Measurements from ENCODE around the gene CASK.
A peak's percentile ranks its signal among the peaks of the same experiment; 100 is the strongest.

CASK gene

DNA sequence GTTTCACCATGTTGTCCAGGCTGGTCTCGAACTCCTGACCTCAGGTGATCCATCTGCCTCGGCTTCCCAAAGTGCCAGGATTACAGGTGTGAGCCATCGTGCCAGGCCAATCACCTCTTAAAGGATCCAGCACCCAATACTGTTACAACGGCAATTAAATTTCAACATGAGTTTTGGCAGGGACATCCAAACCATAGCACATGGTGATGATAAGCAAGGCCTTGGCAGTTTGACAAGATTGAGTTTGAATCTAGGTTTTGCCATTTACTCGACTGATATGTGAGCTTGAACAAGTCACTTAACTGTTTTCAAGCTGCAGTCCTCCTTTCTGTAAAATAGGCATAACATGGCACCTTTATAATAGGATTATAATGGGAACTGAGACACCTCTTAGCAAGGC is 115.3 kb downstream of the CASK start:
- no peak overlapping the region for H3K4me3 ChIP-seq (replicated peaks in 1 of 2; ENCODE audit: low read depth in 2 of 2, low read length in 2 of 2)
- peak in 1 of 2 donors; percentile 56 for DNase-seq (ENCODE audit: low read depth in 2 of 2)
- TF ChIP-seq, protein P1, sequence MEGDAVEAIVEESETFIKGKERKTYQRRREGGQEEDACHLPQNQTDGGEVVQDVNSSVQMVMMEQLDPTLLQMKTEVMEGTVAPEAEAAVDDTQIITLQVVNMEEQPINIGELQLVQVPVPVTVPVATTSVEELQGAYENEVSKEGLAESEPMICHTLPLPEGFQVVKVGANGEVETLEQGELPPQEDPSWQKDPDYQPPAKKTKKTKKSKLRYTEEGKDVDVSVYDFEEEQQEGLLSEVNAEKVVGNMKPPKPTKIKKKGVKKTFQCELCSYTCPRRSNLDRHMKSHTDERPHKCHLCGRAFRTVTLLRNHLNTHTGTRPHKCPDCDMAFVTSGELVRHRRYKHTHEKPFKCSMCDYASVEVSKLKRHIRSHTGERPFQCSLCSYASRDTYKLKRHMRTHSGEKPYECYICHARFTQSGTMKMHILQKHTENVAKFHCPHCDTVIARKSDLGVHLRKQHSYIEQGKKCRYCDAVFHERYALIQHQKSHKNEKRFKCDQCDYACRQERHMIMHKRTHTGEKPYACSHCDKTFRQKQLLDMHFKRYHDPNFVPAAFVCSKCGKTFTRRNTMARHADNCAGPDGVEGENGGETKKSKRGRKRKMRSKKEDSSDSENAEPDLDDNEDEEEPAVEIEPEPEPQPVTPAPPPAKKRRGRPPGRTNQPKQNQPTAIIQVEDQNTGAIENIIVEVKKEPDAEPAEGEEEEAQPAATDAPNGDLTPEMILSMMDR (IDR thresholded peaks at IDR 0.05; ENCODE audit: low read depth, low read length) = no peak

DNA sequence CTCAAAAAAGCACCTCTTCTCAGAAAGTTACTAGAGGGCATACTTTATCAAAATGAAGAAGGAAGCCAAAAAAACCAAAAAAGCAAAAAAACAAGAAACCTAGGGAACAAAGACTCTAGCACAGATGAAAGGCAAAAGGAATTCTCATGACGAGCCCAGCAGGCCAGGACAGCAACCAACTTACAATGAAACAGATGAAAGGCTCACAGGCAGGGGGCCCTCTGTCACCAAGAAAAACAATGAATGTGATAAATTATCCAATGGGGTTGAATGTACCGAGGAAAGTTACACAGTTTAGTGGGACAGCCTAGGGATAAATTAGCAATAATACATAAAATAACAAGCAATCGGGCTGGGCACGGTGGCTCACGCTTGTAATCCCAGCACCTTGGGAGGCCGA is 120.4 kb downstream of the CASK start:
- peak in 1 of 2 donors; percentile 26 for DNase-seq (ENCODE audit: low read depth in 2 of 2)
- TF ChIP-seq, protein P1 (IDR thresholded peaks at IDR 0.05; ENCODE audit: low read depth, low read length) = no peak
- no peak overlapping the region for H3K4me3 ChIP-seq (replicated peaks in 1 of 2; ENCODE audit: low read depth in 2 of 2, low read length in 2 of 2)

DNA sequence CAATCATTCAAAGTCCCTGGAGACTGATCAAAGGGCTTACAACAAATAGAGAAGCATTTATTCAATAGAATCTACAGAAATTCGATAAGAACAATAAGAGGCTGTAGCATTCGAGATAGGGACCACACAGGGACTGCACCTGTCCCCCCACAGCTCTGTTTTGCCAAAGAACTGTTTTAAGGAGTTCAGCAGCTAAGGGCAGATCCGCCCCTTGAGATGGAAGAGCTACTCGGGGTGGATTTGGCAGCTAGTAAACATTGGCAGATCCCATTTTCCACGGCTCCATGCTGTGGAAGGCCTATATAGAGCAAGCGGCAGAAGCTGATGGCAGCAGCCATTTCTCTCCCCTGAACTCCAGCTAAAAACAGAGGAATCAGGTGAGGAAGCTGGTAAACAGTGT is 123.7 kb downstream of the CASK start:
- TF ChIP-seq, protein P1 (IDR thresholded peaks at IDR 0.05; ENCODE audit: low read depth, low read length) = no peak
- no peak overlapping the region for H3K4me3 ChIP-seq (replicated peaks in 1 of 2; ENCODE audit: low read depth in 2 of 2, low read length in 2 of 2)
- no peak for DNase-seq (ENCODE audit: low read depth in 2 of 2)

GRCh38 chrX:41796577-41796976 is 126.8 kb downstream of the CASK start:
- no peak for DNase-seq (ENCODE audit: low read depth in 2 of 2)
- H3K4me3 ChIP-seq (replicated peaks in 1 of 2; ENCODE audit: low read depth in 2 of 2, low read length in 2 of 2) = no peak overlapping the region
- TF ChIP-seq, protein P1 (IDR thresholded peaks at IDR 0.05; ENCODE audit: low read depth, low read length) = no peak

DNA sequence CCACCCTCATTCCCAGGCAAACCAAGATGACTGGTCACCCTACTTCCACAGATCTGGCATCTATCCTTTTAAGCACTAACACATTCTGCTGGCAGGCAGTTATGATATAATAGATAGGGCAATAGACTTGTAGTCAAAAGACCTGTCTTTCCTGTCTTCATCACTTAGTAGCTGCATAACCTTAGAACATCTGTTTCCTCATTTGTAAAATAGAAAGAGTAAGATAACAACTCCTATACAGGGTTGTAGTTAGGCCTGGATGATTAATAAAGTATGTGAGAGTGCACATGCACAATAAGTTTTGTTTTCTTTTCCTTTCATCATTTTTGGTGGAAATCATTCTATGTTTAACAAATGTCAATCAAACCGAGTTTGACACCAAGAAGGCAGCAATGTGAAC is 127.3 kb downstream of the CASK start:
- no peak for DNase-seq (ENCODE audit: low read depth in 2 of 2)
- no peak overlapping the region for H3K4me3 ChIP-seq (replicated peaks in 1 of 2; ENCODE audit: low read depth in 2 of 2, low read length in 2 of 2)
- TF ChIP-seq, protein P1 (IDR thresholded peaks at IDR 0.05; ENCODE audit: low read depth, low read length) = no peak

DNA sequence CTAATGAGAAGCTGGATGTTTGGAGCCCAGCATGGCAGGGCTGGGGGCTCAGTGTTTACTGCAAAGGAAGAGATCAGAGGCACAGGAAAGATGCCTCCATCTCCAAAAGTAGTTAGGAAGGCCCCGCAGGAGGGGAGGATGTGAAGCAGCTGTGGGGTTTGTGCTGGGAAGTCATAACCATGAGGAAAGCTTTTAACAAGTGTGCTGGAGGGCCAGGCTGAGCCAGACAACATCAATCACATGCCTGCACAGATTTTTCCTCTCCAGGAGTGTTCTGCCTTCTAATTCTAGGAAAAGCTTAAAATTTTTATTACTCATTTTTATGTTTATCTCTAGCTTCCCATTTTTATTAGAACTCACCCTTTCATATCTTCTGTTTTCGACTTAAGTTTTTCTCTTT is 134.0 kb downstream of the CASK start:
- TF ChIP-seq, protein P1 (IDR thresholded peaks at IDR 0.05; ENCODE audit: low read depth, low read length) = no peak
- no peak overlapping the region for H3K4me3 ChIP-seq (replicated peaks in 1 of 2; ENCODE audit: low read depth in 2 of 2, low read length in 2 of 2)
- DNase-seq (ENCODE audit: low read depth in 2 of 2) = no peak

DNA sequence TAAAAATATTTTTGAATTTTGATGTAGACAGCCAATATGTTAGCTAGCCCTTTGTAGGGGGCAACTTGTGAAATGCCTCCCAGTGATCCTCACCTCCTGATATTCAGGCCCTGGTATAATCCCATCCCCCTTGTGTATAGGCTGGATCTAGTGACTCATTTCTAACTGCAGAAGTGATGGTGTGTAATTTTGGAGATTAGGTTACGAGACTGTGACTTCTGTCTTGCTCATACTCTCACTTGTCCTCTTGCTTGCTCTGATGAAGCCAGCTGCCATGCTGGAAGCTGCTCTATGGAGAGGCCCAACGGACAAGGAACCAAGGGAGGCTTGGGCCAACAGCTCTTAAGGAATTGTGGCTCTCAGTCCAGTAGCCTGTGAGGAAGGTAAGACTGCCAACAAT is 137.7 kb downstream of the CASK start:
- TF ChIP-seq, protein P1 (IDR thresholded peaks at IDR 0.05; ENCODE audit: low read depth, low read length) = no peak
- DNase-seq (ENCODE audit: low read depth in 2 of 2) = peak; percentile 4 to 42
- no peak overlapping the region for H3K4me3 ChIP-seq (replicated peaks in 1 of 2; ENCODE audit: low read depth in 2 of 2, low read length in 2 of 2)

All from cardiac fibroblast (primary cell).